ENCODE data around the gene SERTAD1.

Gene SERTAD1

DNA sequence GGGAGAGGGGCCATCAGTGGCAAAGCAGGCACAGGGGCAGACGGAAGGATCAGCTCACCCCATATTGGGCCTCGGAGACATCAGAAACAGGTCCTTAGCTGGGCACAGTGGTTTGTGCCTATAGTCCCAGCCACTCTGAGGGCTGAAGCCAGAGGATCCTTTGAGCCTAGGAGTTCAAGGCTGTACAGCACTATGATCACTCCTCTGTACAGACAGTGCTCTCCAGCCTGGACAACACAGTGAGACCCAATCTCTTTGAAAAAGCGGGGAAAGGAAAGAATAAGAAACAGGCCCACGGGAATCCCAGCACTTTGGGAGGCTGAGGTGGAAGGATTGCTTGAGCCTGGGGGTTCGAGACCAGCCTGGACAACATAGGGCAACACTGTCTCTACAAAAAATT lies 6.0 kb downstream of the SERTAD1 start:
- TF ChIP-seq CTCF (IDR thresholded peaks at IDR 0.05; ENCODE audit: control extremely low read depth, extremely low read depth, low read depth, missing control alignments) = no peak
- no peak for DNase-seq (ENCODE audit: extremely low spot score)
- POLR2A ChIA-PET = interaction anchor here (0.5 to 1.8 kb wide), 7 partner anchors 10 to 375 kb away, joined by 3 to 11 read pairs (median 5); partner anchors contain the start of genes C19orf47 and PLD3
- CTCF ChIA-PET = interaction anchor here (0.9 to 6.3 kb wide), 16 partner anchors 8 to 215 kb away, joined by 3 to 42 read pairs (median 6); partner anchors contain the start of genes BLVRB, C19orf47 and SPTBN4

DNA sequence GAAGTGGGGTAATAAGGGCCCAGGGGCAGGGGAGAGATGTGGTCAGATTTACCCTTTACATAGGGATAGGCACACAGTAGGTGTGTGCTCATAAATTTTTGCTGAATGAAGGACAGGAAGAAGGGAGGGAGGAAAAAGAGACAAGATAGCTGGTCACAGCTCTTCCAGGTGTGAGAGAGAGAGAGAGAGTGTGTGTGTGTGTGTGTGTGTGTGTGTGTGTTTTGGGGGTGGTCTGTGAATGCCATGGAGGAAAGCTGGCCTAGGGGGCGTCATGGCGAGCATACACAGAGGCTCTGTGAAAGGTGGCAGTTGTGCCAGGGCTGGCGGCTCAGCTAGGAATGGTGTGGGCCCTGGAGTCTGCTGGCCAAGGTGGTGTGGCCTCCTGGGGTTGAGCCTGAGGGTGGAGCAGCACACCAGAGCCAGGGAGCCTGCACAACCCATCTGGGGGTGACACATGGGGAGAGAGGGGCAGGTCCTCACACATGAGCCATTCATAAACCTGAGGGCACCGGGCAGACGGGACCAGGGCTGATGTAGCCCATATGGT lies 6.7 kb downstream of the SERTAD1 start:
- CTCF ChIA-PET = interaction anchor here (1.6 to 6.3 kb wide), 4 partner anchors 11 to 46 kb away, joined by 4 to 42 read pairs (median 21); partner anchors contain the start of genes BLVRB and SPTBN4
- POLR2A ChIA-PET = interaction anchor here (0.6 to 1.4 kb wide), 3 partner anchors 9 to 376 kb away, joined by 3 to 6 read pairs (median 3); partner anchors contain the start of genes C19orf47 and PLD3
- DNase-seq (ENCODE audit: extremely low spot score) = no peak
- TF ChIP-seq CTCF (IDR thresholded peaks at IDR 0.05; ENCODE audit: control extremely low read depth, extremely low read depth, low read depth, missing control alignments) = no peak

DNA sequence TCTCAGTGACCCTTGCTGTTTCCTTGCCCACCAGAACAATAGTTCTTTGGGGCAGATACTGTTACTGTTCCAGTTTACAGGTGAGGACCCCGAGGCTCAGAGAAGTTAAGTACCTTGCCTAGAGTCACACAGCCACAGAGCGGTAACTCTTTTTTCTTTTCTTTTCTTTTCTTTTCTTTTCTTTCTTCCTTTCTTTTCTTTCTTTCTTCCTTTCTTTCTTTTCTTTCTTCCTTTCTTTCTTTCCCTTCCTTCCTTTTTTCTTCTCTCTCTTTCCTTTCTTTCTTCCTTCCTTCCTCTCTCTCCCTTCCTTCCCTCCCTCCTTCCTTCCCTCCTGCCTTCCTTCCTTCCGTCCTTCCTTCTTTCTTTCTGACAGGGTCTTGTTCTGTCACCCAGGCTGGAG lies 7.8 kb downstream of the SERTAD1 start:
- CTCF ChIA-PET = interaction anchor here (0.8 to 4.6 kb wide), 5 partner anchors 10 to 47 kb away, joined by 3 to 30 read pairs (median 3); partner anchors contain the start of gene BLVRB
- DNase-seq (ENCODE audit: extremely low spot score) = no peak
- POLR2A ChIA-PET = interaction anchor here (0.7 to 1.2 kb wide), 2 partner anchors 8 to 39 kb away, joined by 4 to 11 read pairs; partner anchors contain the start of gene SERTAD1
- no peak for TF ChIP-seq CTCF (IDR thresholded peaks at IDR 0.05; ENCODE audit: control extremely low read depth, extremely low read depth, low read depth, missing control alignments)

DNA sequence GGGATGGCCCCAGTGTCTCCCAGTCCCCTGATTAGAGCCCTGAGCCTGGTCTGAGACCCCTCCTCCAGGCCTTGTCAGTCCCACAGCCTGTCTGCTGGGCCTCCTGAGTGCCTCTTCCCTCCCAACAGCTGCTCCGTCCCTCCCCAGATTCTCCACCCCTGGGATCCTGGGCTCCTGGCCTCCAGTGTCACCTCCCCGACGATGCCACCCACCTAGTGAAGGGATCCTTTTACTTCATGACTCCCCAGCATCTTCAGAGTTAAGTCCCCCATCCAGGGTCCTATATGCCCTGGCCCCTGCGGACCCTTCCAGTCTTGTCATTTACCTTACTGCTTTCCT lies 8.2 kb downstream of the SERTAD1 start:
- no peak for TF ChIP-seq CTCF (IDR thresholded peaks at IDR 0.05; ENCODE audit: control extremely low read depth, extremely low read depth, low read depth, missing control alignments)
- ChIA-PET POLR2A (interaction anchor here (0.8 to 1.2 kb wide), 2 partner anchors 9 to 11 kb away, joined by 4 to 5 read pairs; partner anchors contain the start of gene SERTAD1), CTCF (interaction anchor here (0.6 to 2.0 kb wide), 5 partner anchors 10 to 47 kb away, joined by 3 to 10 read pairs (median 3); partner anchors contain the start of gene BLVRB)
- peak; percentile 20 for DNase-seq (ENCODE audit: extremely low spot score)

DNA sequence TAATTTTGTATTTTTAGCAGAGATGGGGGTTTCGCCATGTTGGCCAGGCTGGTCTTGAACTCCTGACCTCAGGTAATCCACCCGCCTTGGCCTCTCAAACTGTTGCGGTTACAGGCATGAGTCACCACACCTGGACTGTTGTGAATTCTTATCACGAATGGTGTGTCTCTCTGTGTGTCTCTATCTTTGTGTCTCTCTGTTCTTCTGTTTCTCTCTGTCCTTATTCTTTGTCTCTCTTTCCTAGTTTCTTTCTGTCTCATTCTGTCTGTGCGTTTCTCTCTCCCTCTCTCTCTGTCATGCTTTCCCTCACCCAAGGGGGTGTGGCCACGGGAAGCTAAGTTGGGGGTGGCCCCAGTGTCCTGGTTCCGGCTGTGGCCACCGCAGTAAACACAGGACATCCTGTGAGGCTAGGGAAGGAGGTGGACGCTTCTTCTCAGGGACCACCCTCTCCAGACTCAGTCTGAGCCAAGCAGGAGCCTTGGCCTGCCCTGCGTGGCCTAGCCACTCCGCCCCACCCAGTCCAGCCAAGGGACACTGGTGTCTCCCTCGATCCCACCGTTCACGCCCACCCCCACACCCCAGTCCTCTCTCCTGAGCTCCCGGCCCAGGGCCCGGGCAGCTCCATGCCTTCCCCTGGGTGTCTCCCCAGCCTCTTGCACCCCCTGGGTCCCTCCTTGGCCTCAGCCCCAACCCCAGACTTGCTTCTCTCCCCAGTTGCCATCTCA lies 8.7 kb downstream of the SERTAD1 start:
- no peak for TF ChIP-seq CTCF (IDR thresholded peaks at IDR 0.05; ENCODE audit: control extremely low read depth, extremely low read depth, low read depth, missing control alignments)
- CTCF ChIA-PET = interaction anchor here (0.6 to 2.0 kb wide), 5 partner anchors 7 to 48 kb away, joined by 3 to 10 read pairs (median 3); partner anchors contain the start of gene BLVRB
- peak; percentile 33 for DNase-seq (ENCODE audit: extremely low spot score)
- POLR2A ChIA-PET = interaction anchor here (0.8 to 1.2 kb wide), 2 partner anchors 9 to 11 kb away, joined by 4 to 5 read pairs; partner anchors contain the start of gene SERTAD1

DNA sequence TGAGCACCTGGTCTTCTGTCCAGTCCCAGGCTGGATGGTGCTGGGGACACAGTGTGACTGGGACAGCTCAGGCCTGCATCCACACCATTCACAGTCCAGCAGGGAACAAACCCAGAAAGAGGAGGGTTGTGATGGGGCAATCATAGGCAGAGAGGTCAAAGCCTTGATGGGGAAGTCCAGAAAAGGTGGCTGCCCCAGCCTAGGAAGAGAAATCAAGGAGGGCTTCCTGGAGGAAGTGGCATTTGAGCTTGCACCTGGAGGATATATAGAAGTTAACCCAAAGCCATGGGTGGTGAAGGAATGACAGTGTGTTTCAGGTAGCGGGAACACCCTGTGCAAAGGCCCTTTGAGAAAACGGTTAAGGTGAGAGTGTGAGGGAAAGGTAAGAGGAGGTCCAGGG lies 10.0 kb downstream of the SERTAD1 start:
- DNase-seq (ENCODE audit: extremely low spot score) = no peak
- ChIA-PET CTCF (interaction anchor here (1.1 to 2.8 kb wide), 4 partner anchors 9 to 187 kb away, joined by 3 to 11 read pairs (median 4); partner anchors contain the start of gene SERTAD1), POLR2A (no interaction called here)
- TF ChIP-seq CTCF (IDR thresholded peaks at IDR 0.05; ENCODE audit: control extremely low read depth, extremely low read depth, low read depth, missing control alignments) = no peak
